Muscle of back (tissue), 11 donors: Measurements from ENCODE around the gene HES5. TPM values are rescaled to one million over a fixed set of nuclear protein-coding genes. Genes with fewer than 3 reads are reported as not detected.

Experiments
- DNase-seq, 3 donors: peaks; one replicate each; pipeline versions ENCODE4 v3.0.0 to v3.0.0-alpha.2; 2013
- polyA plus RNA-seq, 10 donors: library from polyadenylated mRNA; unstranded; fragments of 120-200 nt; gene quantifications; one replicate each; pipeline ENCODE4 v1.2.1, GENCODE V29; 2013; ENCODE audit not compliant: insufficient read length in 10 of 10

HES5 gene
- polyA plus RNA-seq, 10 donors = 0.18 to 1.0 (median 0.55) TPM

DNA sequence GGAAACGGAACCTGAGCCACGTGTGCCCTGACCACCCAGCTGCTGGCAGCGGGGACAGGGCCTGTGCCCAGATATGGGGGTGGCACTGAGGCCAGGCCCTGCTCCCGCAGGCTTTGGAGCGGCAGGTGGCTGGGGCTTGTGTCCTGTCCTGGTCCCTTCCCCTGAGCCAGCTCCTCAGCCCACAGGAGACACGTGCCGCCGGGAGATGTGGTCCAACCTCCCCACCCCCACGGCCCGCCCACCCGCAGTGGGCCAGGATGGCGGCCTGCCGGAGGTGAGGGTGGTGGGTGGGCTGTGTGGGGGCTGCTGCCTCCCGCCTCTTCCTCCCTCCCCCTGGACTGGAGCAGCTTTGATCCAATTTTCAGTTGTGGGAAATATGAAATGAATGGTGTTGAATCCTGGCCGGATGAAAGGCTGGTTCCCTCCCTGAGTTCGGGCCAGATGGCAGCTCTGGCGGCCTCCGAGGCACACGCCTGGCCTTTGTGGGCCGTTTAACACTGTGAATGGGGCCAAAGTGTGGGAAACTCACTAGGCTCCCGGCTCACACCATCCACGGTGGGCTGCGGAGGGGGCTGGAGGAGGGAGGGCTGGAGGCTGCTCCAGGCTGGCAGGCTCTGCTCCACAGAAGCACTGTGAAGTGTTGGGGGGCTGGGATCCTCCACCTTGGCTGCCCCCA, 2.6 kb upstream of the HES5 start:
- no peak for DNase-seq

- DNase-seq = no peak
Measured at GRCh38 chr1:2530513-2531361, 674 bp upstream of the HES5 start.

DNA sequence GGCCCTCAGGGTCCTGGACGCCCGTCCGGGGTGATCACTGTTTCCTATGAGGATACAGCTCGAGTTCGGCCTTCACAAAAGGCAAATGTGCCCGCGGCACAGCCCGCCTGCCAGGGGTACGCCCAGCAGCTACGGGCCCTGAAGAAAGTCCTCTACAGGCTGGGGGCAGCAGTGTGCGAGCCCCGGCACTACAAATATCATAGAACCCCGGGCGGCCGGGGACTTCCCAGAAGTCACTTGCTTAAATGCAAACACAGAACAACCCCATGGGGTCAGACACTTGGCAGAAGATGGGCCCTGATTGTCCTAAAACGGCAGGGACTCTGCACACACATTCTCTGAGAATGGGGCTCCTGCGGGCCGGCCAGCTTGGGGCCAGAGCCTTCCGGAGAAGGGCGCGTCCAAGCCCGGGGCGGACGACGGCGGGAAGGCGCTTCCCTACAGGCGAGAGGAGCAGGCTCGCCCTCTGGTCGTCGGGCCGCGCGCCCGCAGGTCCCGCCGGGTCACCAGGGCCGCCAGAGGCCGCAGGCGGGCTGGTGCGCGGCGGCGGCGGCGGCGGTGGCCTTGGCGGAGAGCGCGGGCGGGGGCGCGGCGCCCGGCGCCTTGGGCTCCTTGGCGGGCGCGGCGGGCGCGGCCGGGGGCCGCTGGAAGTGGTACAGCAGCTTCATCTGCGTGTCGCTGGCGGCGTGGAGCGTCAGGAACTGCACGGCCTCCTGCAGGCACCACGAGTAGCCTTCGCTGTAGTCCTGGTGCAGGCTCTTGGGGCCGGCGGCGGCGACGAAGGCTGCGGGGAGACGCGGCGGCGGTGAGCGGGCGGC, 888 bp downstream of the HES5 start:
- DNase-seq = peak in 1 of 3 donors; percentile 49

DNA sequence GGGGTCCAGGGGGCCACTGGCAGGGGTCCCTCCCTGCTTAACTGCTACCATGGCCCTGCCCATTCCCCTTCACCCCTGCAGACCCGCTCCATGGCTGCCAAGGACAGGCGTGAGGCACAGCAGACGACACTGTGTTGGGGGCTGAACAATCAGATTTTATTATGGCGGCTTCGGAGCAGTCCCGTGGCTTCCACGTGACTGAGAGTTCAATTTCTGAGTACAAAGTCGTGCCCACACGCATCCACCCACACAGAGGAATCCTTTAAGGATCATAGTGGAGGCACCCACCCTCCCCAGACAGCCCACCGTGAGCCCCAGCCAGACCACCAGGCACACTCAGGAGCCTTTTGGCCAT, 1.5 kb downstream of the HES5 start:
- DNase-seq = no peak

GRCh38 chr1:2528016-2528415, 2.0 kb downstream of the HES5 start:
- peak in 1 of 3 donors; percentile 43 for DNase-seq

- DNase-seq = no peak
Measured at GRCh38 chr1:2527556-2527860, 2.6 kb downstream of the HES5 start.

DNA sequence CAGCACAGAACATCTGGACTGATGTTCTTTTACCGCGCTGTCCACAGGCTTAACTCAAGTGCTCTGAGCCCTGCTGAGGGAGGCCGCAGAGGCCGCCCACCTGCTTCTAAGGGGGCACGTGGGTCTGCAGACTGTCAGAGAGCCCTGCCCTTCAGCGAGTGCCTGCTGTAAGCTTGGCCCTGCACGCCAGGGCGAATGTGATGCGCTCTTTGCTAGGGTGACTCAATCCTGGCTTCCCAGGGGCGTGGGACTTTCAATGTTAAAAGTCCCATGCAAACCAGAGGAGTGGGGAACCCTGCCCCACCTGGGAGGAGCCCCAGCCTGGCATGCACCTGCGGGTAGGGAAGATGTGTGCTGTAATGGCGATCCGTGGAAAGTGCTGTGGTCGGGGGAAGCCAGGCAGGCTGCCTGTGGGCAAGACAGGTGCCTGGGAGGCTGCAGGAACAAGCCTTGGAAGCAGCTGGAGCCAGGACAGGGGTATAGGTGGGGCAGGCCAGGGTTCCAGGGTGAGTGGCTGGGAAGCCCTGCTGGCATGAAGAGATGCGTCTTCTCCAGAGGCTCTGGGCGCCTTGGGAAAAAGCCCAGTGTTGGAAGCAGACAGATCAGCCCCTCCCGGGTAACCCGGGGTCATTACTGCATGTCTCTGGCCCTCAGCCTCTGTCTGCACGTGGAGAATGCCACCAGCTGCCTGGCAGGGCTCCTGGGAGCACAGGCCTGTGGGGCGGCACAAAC, 3.1 kb downstream of the HES5 start:
- peak in 2 of 3 donors; percentile 45 to 54 for DNase-seq

DNA sequence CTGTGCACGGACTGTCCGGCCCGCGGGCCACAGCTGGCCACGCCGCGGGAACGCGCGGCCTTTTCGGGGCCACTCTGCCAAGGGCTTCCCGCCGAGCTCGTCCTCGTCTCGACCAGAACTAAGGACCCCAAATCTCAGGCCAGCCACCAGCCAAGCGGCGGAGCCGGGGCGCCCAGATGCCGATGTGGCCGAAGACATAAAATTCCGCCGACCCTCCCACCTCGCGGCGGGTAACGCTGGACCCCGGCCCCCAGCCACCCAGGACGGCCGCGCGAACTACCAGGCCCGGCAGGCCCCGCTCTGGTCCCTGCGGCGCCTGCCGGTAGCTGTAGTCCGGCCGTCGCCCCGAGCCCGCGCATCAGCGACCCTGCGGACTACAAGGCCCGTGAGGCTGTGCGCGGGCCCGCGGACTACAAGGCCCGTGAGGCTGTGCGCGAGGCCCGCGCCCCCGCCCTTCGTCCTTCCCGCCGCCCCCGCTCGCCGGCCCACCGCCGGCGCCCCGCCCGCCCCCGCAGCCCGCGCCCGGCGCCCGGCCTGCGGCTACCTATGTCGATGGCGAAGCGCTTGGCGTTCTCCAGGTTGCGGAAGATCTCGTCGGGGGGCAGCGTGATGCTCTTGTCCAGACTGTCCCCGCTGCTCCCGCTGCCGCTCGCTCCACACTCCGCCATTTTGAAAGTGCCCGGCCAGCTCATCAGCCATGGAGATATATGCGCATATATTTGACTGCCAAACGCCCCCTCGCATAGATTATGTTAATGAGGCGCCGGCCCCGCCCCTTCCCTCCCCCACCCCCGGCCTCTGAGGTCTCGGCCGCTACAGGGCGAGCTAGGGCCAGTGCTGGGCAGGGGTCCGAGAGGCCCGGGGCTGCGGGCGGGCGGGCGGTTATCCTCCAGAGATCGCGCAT, 3.9 kb downstream of the HES5 start, which contains the start of gene PANK4:
Gene PANK4 (minus strand): TSS at position 677 of the 904 bp plus-strand sequence. CDS start 9 bp downstream, at position 668.
- peak; percentile 94 to 97 (median 95) for DNase-seq

DNA sequence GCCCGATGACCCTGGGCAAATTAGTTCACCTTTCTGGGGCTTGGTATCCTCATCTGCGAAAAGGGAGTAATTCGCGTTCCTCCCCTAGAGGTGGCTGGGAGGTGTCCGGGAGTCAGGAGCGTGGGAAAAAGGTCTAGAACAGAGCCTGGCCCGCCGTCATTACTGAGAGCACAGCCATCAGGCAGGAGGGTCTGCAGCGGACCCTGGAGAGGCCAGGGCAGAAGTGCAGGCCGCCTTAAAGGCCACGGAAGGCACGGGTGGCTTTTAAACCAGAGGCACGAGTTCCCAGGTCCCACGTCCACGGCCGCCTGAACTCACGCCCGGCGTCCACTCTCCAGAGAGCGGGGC, 4.5 kb downstream of the HES5 start:
- no peak for DNase-seq

- no peak for DNase-seq
Measured at GRCh38 chr1:2523891-2524609, 6.0 kb downstream of the HES5 start.

GRCh38 chr1:2523191-2523890, 6.7 kb downstream of the HES5 start:
- DNase-seq = no peak

DNA sequence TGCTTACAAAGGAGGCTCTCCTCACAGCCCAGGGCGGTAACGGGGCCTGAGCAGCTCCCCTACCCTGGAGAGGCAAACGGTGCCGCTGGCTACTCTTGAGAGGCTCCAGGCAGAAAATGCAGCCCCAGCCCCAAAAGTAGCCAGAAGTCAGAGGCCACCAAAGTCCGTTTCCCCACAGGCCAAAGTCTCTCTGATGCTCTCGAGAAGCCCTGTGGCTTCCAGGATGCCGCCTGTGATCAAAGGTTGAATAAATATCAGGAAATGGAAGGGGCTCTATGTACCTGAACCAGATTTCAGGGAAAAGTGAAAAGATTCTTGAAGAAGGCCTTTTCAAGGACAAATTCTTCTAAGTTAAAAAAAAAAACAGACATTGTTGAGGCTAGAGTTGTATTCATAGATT, 7.8 kb downstream of the HES5 start:
- DNase-seq = no peak

GRCh38 chr1:2520806-2521205, 9.3 kb downstream of the HES5 start:
- DNase-seq = no peak

DNA sequence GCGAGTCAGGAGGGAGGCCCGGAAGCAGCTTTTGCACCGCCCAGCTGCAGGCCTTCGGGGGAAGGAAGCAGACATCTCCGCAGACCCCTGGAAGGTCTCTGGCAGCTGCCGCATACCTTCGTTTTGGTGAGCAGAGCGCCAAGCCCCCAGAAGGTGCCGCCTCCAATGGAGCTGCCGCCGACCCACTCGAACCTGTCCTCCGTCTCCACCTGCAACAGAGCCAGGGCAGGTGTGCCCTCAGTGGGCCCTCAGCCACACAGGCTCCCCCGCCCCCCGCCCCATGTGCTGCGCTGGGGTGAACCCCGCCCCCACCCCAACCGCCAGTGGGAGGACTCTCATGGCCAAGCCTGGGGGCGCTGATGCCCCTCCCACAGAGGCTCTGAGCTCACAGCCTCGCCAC, 9.9 kb downstream of the HES5 start:
- DNase-seq = no peak

GRCh38 chr1:2519729-2520128, 10.3 kb downstream of the HES5 start:
- DNase-seq = no peak

DNA sequence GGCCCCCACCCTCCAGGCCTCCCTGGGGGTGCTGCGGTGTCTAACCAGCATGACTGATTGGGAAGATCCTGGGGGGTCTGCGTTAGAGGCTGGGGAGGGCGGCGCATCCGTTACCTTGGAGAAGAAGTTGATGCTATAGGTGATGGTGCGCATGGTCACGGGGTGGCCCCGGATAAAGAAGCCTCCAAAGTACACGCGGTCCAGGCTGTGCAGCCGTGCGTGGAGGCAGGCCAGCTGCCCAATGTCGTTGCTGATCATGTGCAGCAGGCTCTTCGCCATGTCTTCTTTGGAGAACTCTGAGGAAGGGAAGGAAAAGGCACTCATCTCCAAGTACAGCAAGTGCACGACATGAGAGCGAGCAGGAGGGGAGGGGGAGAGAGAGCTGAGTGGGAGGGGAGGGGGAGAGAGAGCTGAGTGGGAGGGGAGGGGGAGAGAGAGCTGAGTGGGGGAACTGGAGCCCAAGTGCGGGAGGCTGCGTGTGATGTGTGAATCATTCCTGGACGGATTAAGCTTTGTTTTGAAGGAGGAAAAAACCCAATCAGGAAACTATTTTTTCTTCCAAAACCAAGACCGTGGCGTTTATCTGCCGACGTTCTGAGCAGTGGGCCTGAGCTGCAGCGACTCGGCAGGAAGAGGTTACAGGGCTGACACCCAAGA, 10.9 kb downstream of the HES5 start:
- DNase-seq = no peak

GRCh38 chr1:2518528-2518927, 11.5 kb downstream of the HES5 start:
- no peak for DNase-seq

- DNase-seq = no peak
Measured at GRCh38 chr1:2517966-2518365, 12.1 kb downstream of the HES5 start.

DNA sequence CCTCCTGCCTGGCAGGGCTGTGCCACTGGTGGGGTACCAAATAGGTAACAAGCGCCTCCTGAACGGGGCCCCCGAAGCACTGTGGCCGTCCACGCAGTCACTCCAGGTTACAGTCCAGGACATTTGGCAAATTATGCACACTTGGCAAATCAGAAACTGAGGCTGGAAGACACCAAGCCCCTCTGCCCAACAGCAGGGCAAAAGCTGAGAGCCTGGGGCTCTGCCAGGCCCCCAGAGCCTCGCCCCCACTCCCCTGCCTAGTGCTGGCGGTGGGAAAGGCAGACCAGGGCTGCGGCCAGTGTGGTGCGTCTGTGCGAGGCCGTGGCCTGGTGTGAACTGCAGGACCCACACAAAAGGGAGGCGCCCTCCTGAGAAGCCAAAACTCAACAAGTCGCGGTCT, 13.1 kb downstream of the HES5 start:
- no peak for DNase-seq
